Activated B cell treated with CpG ODN at 0.5 μM for 24 hours (primary cell): Measurements from ENCODE around the gene DZANK1. TPM values are rescaled to one million over a fixed set of nuclear protein-coding genes. Genes with fewer than 3 reads are reported as not detected.

Experiments
- ATAC-seq: fragments of 200-7000 bp; cut with Tn5 transposase; one replicate; pipeline ENCODE4 v1.10.0; 2021; ENCODE audit warnings: low read depth, mild to moderate bottlenecking, moderate library complexity
- CTCF ChIA-PET: fragments of 350-600 bp; sonication (Branson Sonifier 250); formaldehyde crosslinking; loops from one replicate; lab custom pipeline; 2021; ENCODE audit warnings: antibody characterized with exemption; lab: Charles Lee
- POLR2A ChIA-PET: fragments of 350-600 bp; sonication (Branson Sonifier 250); formaldehyde crosslinking; loops from one replicate; lab custom pipeline; 2021; ENCODE audit warnings: antibody characterized with exemption; lab: Charles Lee
- DNase-seq: peaks from one replicate; pipeline ENCODE4 v3.0.0; 2022
- H3K27ac Mint-ChIP-seq: one replicate; pipeline ENCODE4 v1.8.0; 2020; ENCODE audit warnings: mixed read lengths
- H3K27me3 Mint-ChIP-seq: one replicate; pipeline ENCODE4 v1.8.0; 2021; ENCODE audit warnings: mixed read lengths
- H3K36me3 Mint-ChIP-seq: one replicate; pipeline ENCODE4 v1.8.0; 2021; ENCODE audit warnings: low read depth, mixed read lengths
- H3K4me1 Mint-ChIP-seq: one replicate; pipeline ENCODE4 v1.8.0; 2021; ENCODE audit warnings: mixed read lengths
- H3K4me3 Mint-ChIP-seq: one replicate; pipeline ENCODE4 v1.8.0; 2020; ENCODE audit warnings: mild to moderate bottlenecking, mixed read lengths
- H3K9me3 Mint-ChIP-seq: one replicate; pipeline ENCODE4 v1.8.0; 2020; ENCODE audit warnings: mixed read lengths
- CTCF ChIP-seq: fragments of 200-600 bp; IDR thresholded peaks from one replicate; pipeline ENCODE4 v1.8.0; 2022; ENCODE audit warnings: antibody characterized with exemption, mild to moderate bottlenecking
- intact Hi-C: fragments of 100-400 bp; cut with micrococcal nuclease; formaldehyde crosslinking; loops from one replicate; pipeline ENCODE4 v1.15.1; 2024
- total RNA-seq: library from RNA; stranded (reverse); gene quantifications from 2 replicates; pipeline ENCODE4 v1.2.3, GENCODE V29; 2022

DZANK1 gene
- total RNA-seq: 5.3 and 6.0 TPM in 2 replicates

GRCh38 chr20:18466894-18467730 is at the start of gene DZANK1, which contains the start of gene POLR3F:
Gene DZANK1, minus strand, starts transcription at chr20:18467030. Its CDS starts 1,672 bp downstream, at chr20:18465358.
Gene POLR3F, plus strand, starts transcription at chr20:18467390. Its CDS starts 117 bp downstream, at chr20:18467507.
- ChIA-PET CTCF (interaction anchor here (0.6 to 2.0 kb wide), 6 partner anchors 30 to 1477 kb away, joined by 3 to 6 read pairs (median 4); partner anchors contain the start of genes RBBP9 and SEC23B), POLR2A (interaction anchor here (0.5 to 3.0 kb wide), 11 partner anchors 13 to 500 kb away, joined by 3 to 72 read pairs (median 6); partner anchors contain the start of genes KAT14, MGME1, PET117 and RBBP9)
- H3K9me3 Mint-ChIP-seq: no peaks in the 10 kb centered on the region
- H3K36me3 Mint-ChIP-seq: peaks cover 28% of the 10 kb centered on the region
- ATAC-seq (peak; percentile 96), DNase-seq (peak; percentile 88)
- H3K27me3 Mint-ChIP-seq: no peaks in the 10 kb centered on the region
- H3K4me1 Mint-ChIP-seq: peaks cover 27% of the 10 kb centered on the region
- no peak for TF ChIP-seq CTCF
- intact Hi-C loops: loop anchor here (1.0 to 5.0 kb wide), 11 partner anchors 30 to 965 kb away; partner anchors contain the start of genes KAT14, PET117, RBBP9 and RRBP1
- H3K27ac Mint-ChIP-seq: peak within 1 kb of the TSS; percentile 95
- H3K4me3 Mint-ChIP-seq: peak within 1 kb of the TSS; percentile 99

GRCh38 chr20:18515973-18516372 is 49.1 kb upstream of the DZANK1 start:
- POLR2A ChIA-PET: interaction anchor here (0.6 to 0.7 kb wide), 3 partner anchors 10 to 602 kb away, joined by 4 to 8 read pairs (median 5); no protein-coding TSS in a partner anchor
- ATAC-seq (no peak), DNase-seq (no peak)
- Mint-ChIP-seq H3K4me3 (no peak overlapping the region), H3K36me3 (peaks cover 43% of the 10 kb centered on the region), H3K9me3 (no peaks in the 10 kb centered on the region), H3K27ac (no peak overlapping the region), H3K27me3 (no peaks in the 10 kb centered on the region), H3K4me1 (peaks cover 6% of the 10 kb centered on the region)
- no peak for TF ChIP-seq CTCF
- CTCF ChIA-PET: no interaction called here
- intact Hi-C loops: no loop called here

DNA sequence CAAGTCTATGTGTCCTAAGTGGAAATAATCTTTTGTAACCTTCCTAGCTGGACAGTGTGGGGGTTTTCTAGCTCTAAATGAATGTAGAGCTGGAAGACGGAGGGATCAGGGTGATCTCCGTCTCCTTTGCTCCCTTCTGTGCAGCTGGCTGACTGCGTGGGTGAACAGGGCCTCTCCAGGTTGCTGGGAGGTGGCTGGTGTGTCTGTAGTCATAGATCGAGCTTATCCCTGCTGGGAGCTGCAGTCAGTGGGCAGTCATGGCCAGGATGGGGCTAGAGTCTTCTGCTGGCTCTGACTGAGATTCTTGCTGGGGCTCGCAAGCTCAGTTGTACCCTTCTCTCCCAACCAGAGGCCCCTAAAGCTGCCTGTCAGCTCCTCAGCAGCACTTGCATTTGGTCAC is 47.3 kb upstream of the DZANK1 start:
- Mint-ChIP-seq H3K27me3 (no peaks in the 10 kb centered on the region), H3K36me3 (peaks cover 57% of the 10 kb centered on the region), H3K4me3 (no peak overlapping the region), H3K4me1 (peaks cover 11% of the 10 kb centered on the region), H3K9me3 (no peaks in the 10 kb centered on the region), H3K27ac (no peak overlapping the region)
- no peak for TF ChIP-seq CTCF
- intact Hi-C loops: no loop called here
- ATAC-seq (no peak), DNase-seq (no peak)
- POLR2A ChIA-PET: no interaction called here
- CTCF ChIA-PET: no interaction called here

- ChIA-PET POLR2A (no interaction called here), CTCF (no interaction called here)
- peaks cover 60% of the 10 kb centered on the region for H3K36me3 Mint-ChIP-seq
- H3K27ac Mint-ChIP-seq: no peak overlapping the region
- DNase-seq: no peak
- H3K9me3 Mint-ChIP-seq: no peaks in the 10 kb centered on the region
- H3K4me1 Mint-ChIP-seq: peaks cover 19% of the 10 kb centered on the region
- TF ChIP-seq CTCF: no peak
- intact Hi-C loops: no loop called here
- H3K27me3 Mint-ChIP-seq: no peaks in the 10 kb centered on the region
- no peak overlapping the region for H3K4me3 Mint-ChIP-seq
- ATAC-seq: no peak
These were observed 46.4 kb upstream of the DZANK1 start for GRCh38 chr20:18513208-18513607.

DNA sequence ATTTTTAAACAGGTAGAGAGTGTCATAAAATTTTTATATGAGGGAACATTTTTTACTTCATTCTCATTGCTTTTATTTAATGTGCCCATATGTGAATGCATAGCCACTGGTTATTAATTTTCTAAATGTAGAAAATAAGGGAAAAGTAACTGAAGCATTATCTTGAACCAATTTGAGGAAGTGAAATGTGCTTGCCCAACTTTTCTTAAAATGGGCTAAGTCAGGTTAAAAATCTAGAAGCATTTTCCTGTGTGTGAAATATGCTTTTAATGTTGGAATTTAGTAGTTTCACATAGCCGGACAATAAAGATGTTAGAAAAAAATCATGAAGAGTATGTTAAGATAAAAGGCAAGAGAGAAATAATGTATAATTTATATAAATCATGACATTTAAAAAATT is 44.7 kb upstream of the DZANK1 start:
- no peak overlapping the region for H3K4me3 Mint-ChIP-seq
- DNase-seq: no peak
- POLR2A ChIA-PET: no interaction called here
- ATAC-seq: no peak
- H3K4me1 Mint-ChIP-seq: peaks cover 35% of the 10 kb centered on the region
- intact Hi-C loops: no loop called here
- H3K27ac Mint-ChIP-seq: no peak overlapping the region
- no peaks in the 10 kb centered on the region for H3K27me3 Mint-ChIP-seq
- peaks cover 72% of the 10 kb centered on the region for H3K36me3 Mint-ChIP-seq
- CTCF ChIA-PET: no interaction called here
- H3K9me3 Mint-ChIP-seq: no peaks in the 10 kb centered on the region
- no peak for TF ChIP-seq CTCF
